ENCODE data around the gene SERPINH1.

DNA sequence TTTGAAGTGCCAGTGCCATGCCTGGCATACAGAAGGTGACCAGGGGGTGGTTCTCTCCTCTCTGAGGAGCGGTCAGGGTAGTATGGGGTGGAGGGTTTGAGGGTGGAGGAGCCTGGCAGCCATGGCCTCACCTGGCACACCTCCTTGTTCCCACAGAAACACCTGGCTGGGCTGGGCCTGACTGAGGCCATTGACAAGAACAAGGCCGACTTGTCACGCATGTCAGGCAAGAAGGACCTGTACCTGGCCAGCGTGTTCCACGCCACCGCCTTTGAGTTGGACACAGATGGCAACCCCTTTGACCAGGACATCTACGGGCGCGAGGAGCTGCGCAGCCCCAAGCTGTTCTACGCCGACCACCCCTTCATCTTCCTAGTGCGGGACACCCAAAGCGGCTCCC lies 9.6 kb downstream of the SERPINH1 start:
- TF ChIP-seq YY1 (IDR thresholded peaks at IDR 0.05; ENCODE audit: insufficient read depth, insufficient read length) (no peak), SUZ12 (IDR thresholded peaks at IDR 0.05; ENCODE audit: extremely low read depth, insufficient read depth, insufficient read length) (no peak)
